ENCODE data around the gene RAB36. TPM values are rescaled to one million over a fixed set of nuclear protein-coding genes. Genes with fewer than 3 reads are reported as not detected.

RAB36 gene
- total and polyA plus RNA-seq, 9 donors, result 3.9 to 18.7 (median 6.3) TPM

GRCh38 chr22:23116506-23117263 is 28.6 kb upstream of the RAB36 start:
- H3K4me1 ChIP-seq (ENCODE audit: insufficient read depth), result peaks cover 11% of the 10 kb centered on the region
- no peaks in the 10 kb centered on the region for H3K9me3 ChIP-seq
- no peaks in the 10 kb centered on the region for H3K36me3 ChIP-seq
- H3K27me3 ChIP-seq, result no peaks in the 10 kb centered on the region
- H3K27ac ChIP-seq, result no peak overlapping the region
- DNase-seq, result peak in 1 of 5 donors; percentile 6
- intact Hi-C loops (cut with DNase I), result no loop called here
- TF ChIP-seq POLR2A (IDR thresholded peaks at IDR 0.05), result no peak
- TF ChIP-seq CTCF (IDR thresholded peaks at IDR 0.05), result no peak
- TF ChIP-seq EP300 (IDR thresholded peaks at IDR 0.05), result no peak
- H3K4me3 ChIP-seq, result no peak overlapping the region
- WGBS, 3 donors, result 78 to 86% (median 86%) methylated on average over 10 of the region's 10 CpGs

GRCh38 chr22:23117275-23117674 is 28.0 kb upstream of the RAB36 start:
- H3K4me3 ChIP-seq, result no peak overlapping the region
- H3K4me1 ChIP-seq (ENCODE audit: insufficient read depth), result peaks cover 11% of the 10 kb centered on the region
- no peaks in the 10 kb centered on the region for H3K9me3 ChIP-seq
- DNase-seq, result peak in 1 of 5 donors; percentile 12
- no peaks in the 10 kb centered on the region for H3K36me3 ChIP-seq
- H3K27ac ChIP-seq, result no peak overlapping the region
- TF ChIP-seq EP300 (IDR thresholded peaks at IDR 0.05) (no peak), POLR2A (IDR thresholded peaks at IDR 0.05) (no peak), CTCF (IDR thresholded peaks at IDR 0.05) (no peak)
- 91 to 93% (median 93%) methylated on average over 10 of the region's 10 CpGs for WGBS, 3 donors
- no peaks in the 10 kb centered on the region for H3K27me3 ChIP-seq
- intact Hi-C loops (cut with DNase I), result no loop called here

GRCh38 chr22:23117891-23118646 is 27.2 kb upstream of the RAB36 start:
- Histone ChIP-seq H3K4me1 (ENCODE audit: insufficient read depth) (peaks cover 5% of the 10 kb centered on the region), H3K27ac (no peak overlapping the region), H3K4me3 (no peak overlapping the region)

GRCh38 chr22:23118647-23119493 is 26.4 kb upstream of the RAB36 start:
- no peaks in the 10 kb centered on the region for H3K36me3 ChIP-seq
- DNase-seq, result no peak

More at GRCh38 chr22:23117891-23118646, 27.2 kb upstream of the RAB36 start:
- Histone ChIP-seq H3K27me3 (no peaks in the 10 kb centered on the region), H3K36me3 (no peaks in the 10 kb centered on the region), H3K9me3 (no peaks in the 10 kb centered on the region)
- TF ChIP-seq EP300 (IDR thresholded peaks at IDR 0.05), result no peak
- WGBS, 3 donors, result 87 to 94% (median 87%) methylated on average over 15 of the region's 15 CpGs
- intact Hi-C loops (cut with DNase I), result no loop called here
- DNase-seq, result peak in 1 of 5 donors; percentile 5

More at GRCh38 chr22:23118647-23119493, 26.4 kb upstream of the RAB36 start:
- Histone ChIP-seq H3K4me3 (no peak overlapping the region), H3K27ac (no peak overlapping the region), H3K4me1 (ENCODE audit: insufficient read depth) (no peaks in the 10 kb centered on the region), H3K9me3 (no peaks in the 10 kb centered on the region), H3K27me3 (no peaks in the 10 kb centered on the region)
- 90 to 96% (median 96%) methylated on average over 7 of the region's 7 CpGs for WGBS, 3 donors
- TF ChIP-seq EP300 (IDR thresholded peaks at IDR 0.05) (no peak), CTCF (IDR thresholded peaks at IDR 0.05) (no peak), POLR2A (IDR thresholded peaks at IDR 0.05) (no peak)
- intact Hi-C loops (cut with DNase I), result no loop called here

Data from ovary (tissue), 9 donors.